ENCODE data around the gene EPG5. TPM values are rescaled to one million over a fixed set of nuclear protein-coding genes. Genes with fewer than 3 reads are reported as not detected.
"Not testable (repeated sequence)": the region's sequence is repeated elsewhere in the genome, so short reads cannot be mapped to it uniquely, and the experiment has no call there.

The EPG5 gene
- total and polyA plus RNA-seq, 2 donors (not counting 3 experiments of a cell fraction or from before 2014, with no cell fraction given): 16.7 to 25.6 TPM

- Histone ChIP-seq H3K36me3 (ENCODE audit: control insufficient read depth in 2 of 2, extremely low read depth in 1 of 2, insufficient read depth in 2 of 2, low read length in 2 of 2) (no peaks in the 10 kb centered on the region), H3K9me1 (replicated peaks; ENCODE audit: control insufficient read depth, extremely low read depth, insufficient read depth, low read length) (no peaks in the 10 kb centered on the region), H3K27me3 (ENCODE audit: control insufficient read depth in 2 of 2, insufficient read depth in 2 of 2, low read length in 2 of 2) (no peaks in the 10 kb centered on the region), H3K9ac (replicated peaks; ENCODE audit: extremely low read depth, insufficient read depth, low read length) (peak overlapping the region; percentile 33), H3K9me3 (replicated peaks; ENCODE audit: control insufficient read depth, insufficient read depth, low read length) (no peaks in the 10 kb centered on the region), H3K27ac (ENCODE audit: insufficient read depth, low read depth, low read length) (peak overlapping the region; percentile 60), H2AFZ (ENCODE audit: low read depth, low read length) (no peak overlapping the region), H3K79me2 (ENCODE audit: control insufficient read depth, insufficient read depth, low read length) (no peaks in the 10 kb centered on the region), H4K20me1 (replicated peaks; ENCODE audit: control insufficient read depth, extremely low read depth, insufficient read depth, low read length) (no peaks in the 10 kb centered on the region), H3K4me1 (ENCODE audit: control insufficient read depth, extremely low read depth, insufficient read depth, low read length) (peaks cover 7% of the 10 kb centered on the region), H3K4me2 (ENCODE audit: insufficient read depth, low read length) (no peak overlapping the region), H3K4me3 (replicated peaks in 1 of 3; ENCODE audit: insufficient read depth in 1 of 3, low read depth in 1 of 3, low read length in 3 of 3) (no peak overlapping the region)
- DNase-seq (ENCODE audit: low read depth, low spot score) (peak; percentile 25), FAIRE-seq (peak; percentile 61)
- ChIA-PET CTCF (interaction anchor here (0.6 to 1.9 kb wide), 3 partner anchors 9 to 80 kb away, joined by 3 to 6 read pairs (median 3); no protein-coding TSS in a partner anchor), POLR2A (no interaction called here)
- dilution Hi-C loops (cut with MboI; ENCODE audit: extremely low pct_ligation_motif_present, low sequenced_read_pairs) (no loop called here), intact Hi-C loops (cut with micrococcal nuclease) (no loop called here)
- BruUV-seq (replicated peaks): no TSS peak
- TF ChIP-seq MYC (IDR thresholded peaks at IDR 0.05; ENCODE audit: low read depth, low read length) (no peak), EZH2 (IDR thresholded peaks at IDR 0.05; ENCODE audit: borderline replicate concordance, low read depth, low read length, severe bottlenecking) (no peak), JUN (IDR thresholded peaks at IDR 0.05; ENCODE audit: borderline replicate concordance, insufficient read depth, insufficient read length, low read depth) (peak; percentile 29), CTCF (IDR thresholded peaks at IDR 0.05; ENCODE audit: extremely low read depth in 1 of 2, insufficient read depth in 1 of 2, low read depth in 1 of 2, low read length in 2 of 2) (no peak), POLR2AphosphoS5 (IDR thresholded peaks at IDR 0.05; ENCODE audit: insufficient read depth, low read depth, low read length) (peak; percentile 37), FOS (IDR thresholded peaks at IDR 0.05; ENCODE audit: borderline replicate concordance, insufficient read depth, low read length) (peak; percentile 69), GATA2 (IDR thresholded peaks at IDR 0.05; ENCODE audit: insufficient read depth, insufficient read length, low read depth, low read length) (peak; percentile 26), MAX (IDR thresholded peaks at IDR 0.05; ENCODE audit: insufficient read depth, insufficient read length) (no peak), POLR2A (IDR thresholded peaks at IDR 0.05; ENCODE audit: low read depth, low read length) (no peak)
These were observed 26.3 kb upstream of the EPG5 start for GRCh38 chr18:45993438-45993837.

GRCh38 chr18:45992527-45992926, 25.4 kb upstream of the EPG5 start:
- DNase-seq (ENCODE audit: low read depth, low spot score); H3K9ac ChIP-seq (replicated peaks; ENCODE audit: extremely low read depth, insufficient read depth, low read length); H3K27ac ChIP-seq (ENCODE audit: insufficient read depth, low read depth, low read length); H3K9me1 ChIP-seq (replicated peaks; ENCODE audit: control insufficient read depth, extremely low read depth, insufficient read depth, low read length); H3K79me2 ChIP-seq (ENCODE audit: control insufficient read depth, insufficient read depth, low read length); dilution Hi-C loops (cut with MboI; ENCODE audit: extremely low pct_ligation_motif_present, low sequenced_read_pairs); H3K4me2 ChIP-seq (ENCODE audit: insufficient read depth, low read length); H2AFZ ChIP-seq (ENCODE audit: low read depth, low read length); BruUV-seq (replicated peaks); H3K36me3 ChIP-seq (ENCODE audit: control insufficient read depth in 2 of 2, extremely low read depth in 1 of 2, insufficient read depth in 2 of 2, low read length in 2 of 2); FAIRE-seq; H3K27me3 ChIP-seq (ENCODE audit: control insufficient read depth in 2 of 2, insufficient read depth in 2 of 2, low read length in 2 of 2); H3K4me3 ChIP-seq (replicated peaks in 1 of 3; ENCODE audit: insufficient read depth in 1 of 3, low read depth in 1 of 3, low read length in 3 of 3); intact Hi-C loops (cut with micrococcal nuclease); POLR2A ChIA-PET; H3K9me3 ChIP-seq (replicated peaks; ENCODE audit: control insufficient read depth, insufficient read depth, low read length); H4K20me1 ChIP-seq (replicated peaks; ENCODE audit: control insufficient read depth, extremely low read depth, insufficient read depth, low read length); H3K4me1 ChIP-seq (ENCODE audit: control insufficient read depth, extremely low read depth, insufficient read depth, low read length): not testable (repeated sequence)
- CTCF ChIA-PET: interaction anchor here (1.4 kb wide), 1 partner anchor 18 kb away, joined by 3 read pairs; no protein-coding TSS in a partner anchor
